ENCODE measurements around the gene TTBK2.

TTBK2 gene

DNA sequence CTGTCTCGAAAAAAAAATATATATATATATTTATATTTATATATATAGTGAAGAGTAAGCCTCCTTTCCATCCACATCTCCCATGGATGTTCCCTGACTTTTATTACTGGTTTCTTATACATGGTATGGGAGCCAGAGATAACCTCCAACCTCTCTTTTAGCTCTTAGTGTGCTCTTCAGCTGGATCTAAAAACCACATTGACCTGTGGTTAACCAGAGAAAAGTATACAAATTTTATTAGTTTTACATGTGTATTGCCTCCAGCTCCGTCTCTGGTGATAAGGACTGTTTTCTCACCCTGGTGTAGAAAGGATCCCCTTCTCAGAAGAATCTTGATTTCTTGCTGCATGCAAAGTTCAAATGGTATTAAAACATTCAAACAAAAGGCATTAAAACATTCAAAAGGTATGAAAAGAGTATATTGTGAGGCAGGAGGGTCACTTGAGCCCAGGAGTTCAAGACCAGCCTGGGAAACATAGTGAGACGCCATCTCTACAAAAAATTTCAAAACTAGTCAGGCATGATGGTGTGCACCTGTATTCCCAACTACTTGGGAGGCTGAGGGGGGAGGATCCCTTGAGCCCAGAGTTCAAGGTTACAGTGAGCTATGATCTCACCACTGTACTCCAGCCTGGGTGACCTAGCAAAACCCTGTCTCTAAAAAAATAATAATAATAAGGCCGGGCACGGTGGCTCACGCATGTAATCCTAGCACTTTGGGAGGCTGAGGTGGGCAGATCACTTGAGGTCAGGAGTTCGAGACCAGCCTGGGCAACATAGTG lies 13.5 kb upstream of the TTBK2 start:
- no peak for DNase-seq
- H2BK120ac ChIP-seq (ENCODE audit: insufficient read depth, low read length, poor library complexity), result no peak overlapping the region
- no peak overlapping the region for H3K23ac ChIP-seq (ENCODE audit: low read length)
- H3K27ac ChIP-seq (ENCODE audit: low read depth, low read length), result no peak overlapping the region
- H3K36me3 ChIP-seq (ENCODE audit: control insufficient read depth in 1 of 2, insufficient read depth in 2 of 2, low read length in 2 of 2), result no peaks in the 10 kb centered on the region
- no CpG with 5 or more reads among the region's 7 CpGs for WGBS (ENCODE audit: extremely low coverage, insufficient coverage, insufficient read length)
- no peak overlapping the region for H3K9ac ChIP-seq (ENCODE audit: low read length)
- H2BK12ac ChIP-seq (ENCODE audit: low read length), result no peak overlapping the region
- H3K4me2 ChIP-seq (ENCODE audit: low read length), result no peak overlapping the region
- no peak overlapping the region for H3K4ac ChIP-seq (ENCODE audit: low read depth, low read length)
- H4K12ac ChIP-seq (ENCODE audit: low read depth, low read length), result no peak overlapping the region
- H3K27me3 ChIP-seq (ENCODE audit: insufficient read depth, low read length), result no peaks in the 10 kb centered on the region
- no peaks in the 10 kb centered on the region for H3K9me3 ChIP-seq (ENCODE audit: insufficient read depth, low read depth, low read length)
- no peak overlapping the region for H3K14ac ChIP-seq (ENCODE audit: low read length)
- no peak overlapping the region for H4K8ac ChIP-seq (ENCODE audit: low read depth, low read length)
- no peak overlapping the region for H2BK5ac ChIP-seq (ENCODE audit: low read depth, low read length, poor library complexity)
- no peak overlapping the region for H4K91ac ChIP-seq (ENCODE audit: low read depth, low read length)
- no peak overlapping the region for H2AFZ ChIP-seq (ENCODE audit: insufficient read depth, low read length, poor library complexity)
- no peaks in the 10 kb centered on the region for H3K79me2 ChIP-seq (ENCODE audit: control insufficient read depth, insufficient read depth, low read length, poor library complexity)
- H3K18ac ChIP-seq (ENCODE audit: low read length), result no peak overlapping the region
- H3K79me1 ChIP-seq (ENCODE audit: low read length), result no peaks in the 10 kb centered on the region
- H3K4me3 ChIP-seq (ENCODE audit: low read depth, low read length), result no peak overlapping the region
- no peaks in the 10 kb centered on the region for H3K4me1 ChIP-seq (ENCODE audit: control insufficient read depth in 1 of 2, insufficient read depth in 2 of 2, low read length in 2 of 2)
- H2AK5ac ChIP-seq (ENCODE audit: low read length), result no peak overlapping the region

DNA sequence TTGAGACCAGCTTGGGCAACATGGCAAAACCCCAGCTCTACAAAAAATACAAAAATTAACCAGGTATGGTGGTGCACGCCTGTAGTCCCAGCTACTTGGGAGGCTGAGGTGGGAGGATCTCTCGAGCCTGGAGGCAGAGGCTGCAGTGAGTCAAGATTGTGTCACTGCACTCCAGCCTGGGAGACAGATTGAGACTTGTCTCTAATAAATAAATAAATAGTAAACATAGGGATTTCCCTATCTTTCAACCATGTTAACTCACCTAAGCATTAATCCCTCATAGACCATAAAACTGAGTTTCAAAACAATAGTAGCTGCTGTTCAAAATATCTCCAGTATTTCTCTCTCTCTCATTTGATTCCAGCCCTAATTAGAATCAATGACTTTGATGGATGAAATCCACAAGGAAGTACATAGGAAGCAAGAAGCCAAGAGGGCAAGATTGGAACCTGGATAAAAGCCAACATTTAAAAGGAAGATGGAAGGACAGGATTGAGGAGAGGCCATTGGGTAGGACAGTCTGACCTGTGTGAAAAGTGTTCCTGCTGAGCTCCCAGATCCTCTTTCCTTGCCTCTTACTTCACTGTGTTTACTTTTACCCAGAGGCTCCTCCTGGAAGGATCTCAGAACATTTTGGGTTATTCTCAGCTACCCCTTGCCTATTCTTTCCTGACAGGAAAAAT lies 12.4 kb upstream of the TTBK2 start:
- Histone ChIP-seq H3K4me3 (ENCODE audit: low read depth, low read length) (no peak overlapping the region), H2BK120ac (ENCODE audit: insufficient read depth, low read length, poor library complexity) (no peak overlapping the region), H3K27me3 (ENCODE audit: insufficient read depth, low read length) (no peaks in the 10 kb centered on the region), H3K27ac (ENCODE audit: low read depth, low read length) (no peak overlapping the region), H2AK5ac (ENCODE audit: low read length) (no peak overlapping the region), H3K23ac (ENCODE audit: low read length) (no peak overlapping the region), H3K9ac (ENCODE audit: low read length) (no peak overlapping the region), H2BK12ac (ENCODE audit: low read length) (no peak overlapping the region), H4K91ac (ENCODE audit: low read depth, low read length) (no peak overlapping the region), H3K14ac (ENCODE audit: low read length) (no peak overlapping the region), H2BK5ac (ENCODE audit: low read depth, low read length, poor library complexity) (no peak overlapping the region), H3K4me1 (ENCODE audit: control insufficient read depth in 1 of 2, insufficient read depth in 2 of 2, low read length in 2 of 2) (no peaks in the 10 kb centered on the region), H2AFZ (ENCODE audit: insufficient read depth, low read length, poor library complexity) (no peak overlapping the region), H3K4ac (ENCODE audit: low read depth, low read length) (no peak overlapping the region), H4K12ac (ENCODE audit: low read depth, low read length) (no peak overlapping the region), H3K4me2 (ENCODE audit: low read length) (no peak overlapping the region), H3K36me3 (ENCODE audit: control insufficient read depth in 1 of 2, insufficient read depth in 2 of 2, low read length in 2 of 2) (no peaks in the 10 kb centered on the region), H4K8ac (ENCODE audit: low read depth, low read length) (no peak overlapping the region), H3K79me1 (ENCODE audit: low read length) (no peaks in the 10 kb centered on the region), H3K9me3 (ENCODE audit: insufficient read depth, low read depth, low read length) (no peaks in the 10 kb centered on the region), H3K18ac (ENCODE audit: low read length) (no peak overlapping the region), H3K79me2 (ENCODE audit: control insufficient read depth, insufficient read depth, low read length, poor library complexity) (no peaks in the 10 kb centered on the region)
- WGBS (ENCODE audit: extremely low coverage, insufficient coverage, insufficient read length), result no CpG with 5 or more reads among the region's 2 CpGs
- DNase-seq, result no peak

- H3K18ac ChIP-seq (ENCODE audit: low read length), result no peak overlapping the region
- no peak overlapping the region for H2AK5ac ChIP-seq (ENCODE audit: low read length)
- DNase-seq, result no peak
- H3K4me1 ChIP-seq (ENCODE audit: control insufficient read depth in 1 of 2, insufficient read depth in 2 of 2, low read length in 2 of 2), result no peaks in the 10 kb centered on the region
- H2BK5ac ChIP-seq (ENCODE audit: low read depth, low read length, poor library complexity), result no peak overlapping the region
- no peak overlapping the region for H3K27ac ChIP-seq (ENCODE audit: low read depth, low read length)
- no CpG with 5 or more reads among the region's 7 CpGs for whole genome bisulfite sequencing (ENCODE audit: extremely low coverage, insufficient coverage, insufficient read length)
- H3K79me1 ChIP-seq (ENCODE audit: low read length), result no peaks in the 10 kb centered on the region
- H4K8ac ChIP-seq (ENCODE audit: low read depth, low read length), result no peak overlapping the region
- H3K9ac ChIP-seq (ENCODE audit: low read length), result no peak overlapping the region
- H3K79me2 ChIP-seq (ENCODE audit: control insufficient read depth, insufficient read depth, low read length, poor library complexity), result no peaks in the 10 kb centered on the region
- no peaks in the 10 kb centered on the region for H3K9me3 ChIP-seq (ENCODE audit: insufficient read depth, low read depth, low read length)
- H2BK120ac ChIP-seq (ENCODE audit: insufficient read depth, low read length, poor library complexity), result no peak overlapping the region
- H3K14ac ChIP-seq (ENCODE audit: low read length), result no peak overlapping the region
- no peaks in the 10 kb centered on the region for H3K27me3 ChIP-seq (ENCODE audit: insufficient read depth, low read length)
- no peak overlapping the region for H3K4me3 ChIP-seq (ENCODE audit: low read depth, low read length)
- no peak overlapping the region for H3K23ac ChIP-seq (ENCODE audit: low read length)
- no peaks in the 10 kb centered on the region for H3K36me3 ChIP-seq (ENCODE audit: control insufficient read depth in 1 of 2, insufficient read depth in 2 of 2, low read length in 2 of 2)
- no peak overlapping the region for H3K4me2 ChIP-seq (ENCODE audit: low read length)
- no peak overlapping the region for H2AFZ ChIP-seq (ENCODE audit: insufficient read depth, low read length, poor library complexity)
- no peak overlapping the region for H2BK12ac ChIP-seq (ENCODE audit: low read length)
- no peak overlapping the region for H4K12ac ChIP-seq (ENCODE audit: low read depth, low read length)
- H3K4ac ChIP-seq (ENCODE audit: low read depth, low read length), result no peak overlapping the region
- no peak overlapping the region for H4K91ac ChIP-seq (ENCODE audit: low read depth, low read length)
These were observed 11.3 kb upstream of the TTBK2 start for GRCh38 chr15:42931702-42932486.

GRCh38 chr15:42929306-42929848 lies 8.8 kb upstream of the TTBK2 start:
- no peaks in the 10 kb centered on the region for H3K79me2 ChIP-seq (ENCODE audit: control insufficient read depth, insufficient read depth, low read length, poor library complexity)
- no peak overlapping the region for H2BK5ac ChIP-seq (ENCODE audit: low read depth, low read length, poor library complexity)
- no peak overlapping the region for H3K18ac ChIP-seq (ENCODE audit: low read length)
- DNase-seq, result no peak
- no peaks in the 10 kb centered on the region for H3K4me1 ChIP-seq (ENCODE audit: control insufficient read depth in 1 of 2, insufficient read depth in 2 of 2, low read length in 2 of 2)
- no peak overlapping the region for H3K23ac ChIP-seq (ENCODE audit: low read length)
- no peak overlapping the region for H3K9ac ChIP-seq (ENCODE audit: low read length)
- no peak overlapping the region for H2AK5ac ChIP-seq (ENCODE audit: low read length)
- H3K4me3 ChIP-seq (ENCODE audit: low read depth, low read length), result no peak overlapping the region
- no peak overlapping the region for H2AFZ ChIP-seq (ENCODE audit: insufficient read depth, low read length, poor library complexity)
- no peak overlapping the region for H3K27ac ChIP-seq (ENCODE audit: low read depth, low read length)
- H2BK12ac ChIP-seq (ENCODE audit: low read length), result no peak overlapping the region
- no peaks in the 10 kb centered on the region for H3K36me3 ChIP-seq (ENCODE audit: control insufficient read depth in 1 of 2, insufficient read depth in 2 of 2, low read length in 2 of 2)
- no peak overlapping the region for H4K12ac ChIP-seq (ENCODE audit: low read depth, low read length)
- H4K8ac ChIP-seq (ENCODE audit: low read depth, low read length), result no peak overlapping the region
- H3K4me2 ChIP-seq (ENCODE audit: low read length), result no peak overlapping the region
- H4K91ac ChIP-seq (ENCODE audit: low read depth, low read length), result no peak overlapping the region
- H2BK120ac ChIP-seq (ENCODE audit: insufficient read depth, low read length, poor library complexity), result no peak overlapping the region
- no peaks in the 10 kb centered on the region for H3K79me1 ChIP-seq (ENCODE audit: low read length)
- H3K9me3 ChIP-seq (ENCODE audit: insufficient read depth, low read depth, low read length), result no peaks in the 10 kb centered on the region
- no peak overlapping the region for H3K14ac ChIP-seq (ENCODE audit: low read length)
- no peak overlapping the region for H3K4ac ChIP-seq (ENCODE audit: low read depth, low read length)
- H3K27me3 ChIP-seq (ENCODE audit: insufficient read depth, low read length), result no peaks in the 10 kb centered on the region
- no CpG with 5 or more reads among the region's 2 CpGs for WGBS (ENCODE audit: extremely low coverage, insufficient coverage, insufficient read length)
